ENCODE data around the gene ZFP62. TPM values are rescaled to one million over a fixed set of nuclear protein-coding genes. Genes with fewer than 3 reads are reported as not detected.

Gene ZFP62
- 2.9 and 6.9 TPM in 2 replicates for total RNA-seq

GRCh38 chr5:180860887-180861822, at the start of gene ZFP62:
TSS of gene ZFP62 (minus strand) at chr5:180861276. CDS start at chr5:180861219, 57 bp downstream.

GRCh38 chr5:180898621-180899246, 37.7 kb upstream of the ZFP62 start, which contains the start of gene BTNL8:
TSS of gene BTNL8 (plus strand) at chr5:180899159. CDS start at chr5:180899311, 152 bp downstream.

GRCh38 chr5:180802325-180803180, 58.5 kb downstream of the ZFP62 start, which contains the start of gene MGAT1:
TSS of gene MGAT1 (minus strand) at chr5:180802806. CDS start at chr5:180792971, 9,835 bp downstream.

Other genes with a start within 250 kb of the ZFP62 start
- gene FLT4, start 211.7 kb downstream of the ZFP62 start, total RNA-seq = 0.18 TPM in 1 of 2 replicates, not detected in the other
- gene OR2Y1, start 121.2 kb downstream of the ZFP62 start, total RNA-seq = not detected in 2 replicates
- 153 and 161 TPM in 2 replicates for gene MGAT1, start 58.5 kb downstream of the ZFP62 start, total RNA-seq
- gene BTNL8, start 37.9 kb upstream of the ZFP62 start, total RNA-seq = not detected in 2 replicates
- not detected in 2 replicates for gene BTNL3, start 127.6 kb upstream of the ZFP62 start, total RNA-seq
- not detected in 2 replicates for gene BTNL9, start 179.0 kb upstream of the ZFP62 start, total RNA-seq

Data from myometrial cell (primary cell).